Fibroblast of lung (primary cell): ENCODE measurements around the gene ADAM11. TPM values are rescaled to one million over a fixed set of nuclear protein-coding genes. Genes with fewer than 3 reads are reported as not detected.

Source experiments
- DNase-seq, 2 donors: peaks; one replicate each; pipeline versions ENCODE4 v3.0.0 to v3.0.0-alpha.2; 2010; ENCODE audit warnings: low read depth in 2 of 2
- H2AFZ ChIP-seq: 2 replicates; pipeline ENCODE4 v1.5.1; 2012; ENCODE audit warnings: low read length, control low read depth, inconsistent platforms
- H3K27ac ChIP-seq: 2 replicates; pipeline ENCODE4 v1.5.1; 2011; ENCODE audit warnings: low read length, control low read depth; ENCODE audit not compliant: insufficient read depth
- H3K27me3 ChIP-seq: 2 replicates; pipeline ENCODE4 v1.5.1; 2011; ENCODE audit warnings: mild to moderate bottlenecking, low read length; ENCODE audit not compliant: control insufficient read depth, insufficient read depth
- H3K36me3 ChIP-seq: 2 replicates; pipeline ENCODE4 v1.5.1; 2011; ENCODE audit warnings: low read length; ENCODE audit not compliant: control insufficient read depth, insufficient read depth
- H3K4me1 ChIP-seq: 2 replicates; pipeline ENCODE4 v1.5.1; 2011; ENCODE audit warnings: low read length; ENCODE audit not compliant: control insufficient read depth, insufficient read depth; ENCODE audit errors: extremely low read depth
- H3K4me2 ChIP-seq: 2 replicates; pipeline ENCODE4 v1.5.1; 2011; ENCODE audit warnings: low read length, control low read depth; ENCODE audit not compliant: insufficient read depth; ENCODE audit errors: extremely low read depth
- H3K4me3 ChIP-seq, 4 experiments: fragments of 200-600 bp in 1 of 4; sonication (generic) in 1 of 4; replicated peaks in 1 of 4; 2 replicates each; pipeline ENCODE4 v1.5.1; 2011 to 2016; ENCODE audit warnings: low read length in 4 of 4, low read depth in 3 of 4, mild to moderate bottlenecking in 3 of 4, control low read depth in 2 of 4, inconsistent platforms in 1 of 4, mixed read lengths in 1 of 4; ENCODE audit not compliant: insufficient read depth in 1 of 4; ENCODE audit errors: control extremely low read depth in 1 of 4
- H3K79me2 ChIP-seq: 2 replicates; pipeline ENCODE4 v1.5.1; 2012; ENCODE audit warnings: mild to moderate bottlenecking, low read length, inconsistent platforms; ENCODE audit not compliant: control insufficient read depth, insufficient read depth
- H3K9ac ChIP-seq: 2 replicates; pipeline ENCODE4 v1.5.1; 2011; ENCODE audit warnings: mild to moderate bottlenecking, low read length, control low read depth; ENCODE audit not compliant: insufficient read depth
- H3K9me3 ChIP-seq: 2 replicates; pipeline ENCODE4 v1.5.1; 2012; ENCODE audit warnings: low read depth, low read length; ENCODE audit not compliant: control insufficient read depth, insufficient read depth
- H4K20me1 ChIP-seq: 2 replicates; pipeline ENCODE4 v1.5.1; 2011; ENCODE audit warnings: low read length; ENCODE audit not compliant: control insufficient read depth, insufficient read depth; ENCODE audit errors: extremely low read depth
- EZH2 ChIP-seq: IDR thresholded peaks from 2 replicates; pipeline ENCODE4 v1.5.1; 2012; ENCODE audit warnings: low read length, control low read depth, mild to moderate bottlenecking; ENCODE audit errors: missing control alignments
- polyA plus RNA-seq, 2 donors: library from polyadenylated mRNA; depleted of rRNA in 1 of 2; stranded (reverse) in 1 of 2; unstranded in 1 of 2; fragments of >200 nt; gene quantifications; 2 replicates each; pipeline ENCODE4 v1.2.1, GENCODE V29; 2011 to 2012; ENCODE audit warnings: missing spikeins in 1 of 2
- total RNA-seq: library from RNA; depleted of rRNA; stranded (reverse); fragments of >200 nt; gene quantifications from 2 replicates; pipeline ENCODE4 v1.2.1, GENCODE V29; 2014
- TF ChIP-seq, protein P1 (sequence below), 2 donors: IDR thresholded peaks in 1 of 2; conservative IDR thresholded peaks in 1 of 2; 1 replicate in 1 of 2; 2 replicates in 1 of 2; pipeline ENCODE4 v1.5.1; 2011 to 2012; ENCODE audit warnings: low read length in 2 of 2, control low read depth in 1 of 2, inconsistent platforms in 1 of 2, low read depth in 1 of 2, mild to moderate bottlenecking in 1 of 2

The ADAM11 gene
- total and polyA plus RNA-seq, 2 donors (not counting 1 experiment from before 2014, with no cell fraction given), result 0.52 to 0.66 TPM

DNA sequence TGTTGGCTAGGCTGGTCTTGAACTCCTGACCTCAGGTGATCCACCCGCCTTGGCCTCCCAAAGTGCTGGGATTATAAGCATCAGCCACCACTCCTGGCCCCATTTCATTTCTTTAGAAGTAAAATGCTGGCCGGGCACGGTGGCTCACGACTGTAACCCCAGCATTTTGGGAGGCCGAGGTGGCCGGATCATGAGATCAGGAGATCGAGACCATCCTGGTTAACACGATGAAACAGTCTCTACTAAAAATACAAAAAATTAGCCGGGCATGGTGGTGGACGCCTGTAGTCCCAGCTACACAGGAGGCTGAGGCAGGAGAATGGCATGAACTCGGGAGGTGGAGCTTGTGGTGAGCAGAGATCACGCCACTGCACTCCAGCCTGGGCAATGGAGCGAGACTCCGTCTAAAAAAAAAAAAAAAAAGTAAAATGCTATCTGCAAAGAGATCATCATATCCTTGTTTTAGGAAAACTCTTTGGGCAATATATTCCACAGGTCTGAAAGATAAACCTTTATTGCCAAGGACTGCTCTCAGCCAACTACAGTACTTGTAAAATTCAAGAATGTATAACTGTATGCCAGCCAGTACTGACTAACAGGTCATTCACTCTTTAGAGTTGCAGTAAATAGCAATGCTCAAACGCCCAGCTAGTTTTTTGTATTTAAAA is 67.5 kb downstream of the ADAM11 start:
- Histone ChIP-seq H2AFZ (no peak overlapping the region), H4K20me1 (no peaks in the 10 kb centered on the region), H3K4me3 (no peak overlapping the region), H3K4me1 (peaks cover 10% of the 10 kb centered on the region), H3K9ac (no peak overlapping the region), H3K9me3 (no peaks in the 10 kb centered on the region), H3K4me2 (peak overlapping the region; percentile 26), H3K27ac (peak overlapping the region; percentile 65), H3K27me3 (no peaks in the 10 kb centered on the region), H3K79me2 (peaks cover 74% of the 10 kb centered on the region), H3K36me3 (no peaks in the 10 kb centered on the region)
- DNase-seq, result peak in 1 of 2 donors; percentile 53
- TF ChIP-seq, protein P1, sequence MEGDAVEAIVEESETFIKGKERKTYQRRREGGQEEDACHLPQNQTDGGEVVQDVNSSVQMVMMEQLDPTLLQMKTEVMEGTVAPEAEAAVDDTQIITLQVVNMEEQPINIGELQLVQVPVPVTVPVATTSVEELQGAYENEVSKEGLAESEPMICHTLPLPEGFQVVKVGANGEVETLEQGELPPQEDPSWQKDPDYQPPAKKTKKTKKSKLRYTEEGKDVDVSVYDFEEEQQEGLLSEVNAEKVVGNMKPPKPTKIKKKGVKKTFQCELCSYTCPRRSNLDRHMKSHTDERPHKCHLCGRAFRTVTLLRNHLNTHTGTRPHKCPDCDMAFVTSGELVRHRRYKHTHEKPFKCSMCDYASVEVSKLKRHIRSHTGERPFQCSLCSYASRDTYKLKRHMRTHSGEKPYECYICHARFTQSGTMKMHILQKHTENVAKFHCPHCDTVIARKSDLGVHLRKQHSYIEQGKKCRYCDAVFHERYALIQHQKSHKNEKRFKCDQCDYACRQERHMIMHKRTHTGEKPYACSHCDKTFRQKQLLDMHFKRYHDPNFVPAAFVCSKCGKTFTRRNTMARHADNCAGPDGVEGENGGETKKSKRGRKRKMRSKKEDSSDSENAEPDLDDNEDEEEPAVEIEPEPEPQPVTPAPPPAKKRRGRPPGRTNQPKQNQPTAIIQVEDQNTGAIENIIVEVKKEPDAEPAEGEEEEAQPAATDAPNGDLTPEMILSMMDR (conservative IDR thresholded peaks at IDR 0.05 in 1 of 2, IDR thresholded peaks at IDR 0.05 in 1 of 2; ENCODE audit: low read depth in 1 of 2, low read length in 2 of 2), result no peak
- TF ChIP-seq EZH2, result no peak

DNA sequence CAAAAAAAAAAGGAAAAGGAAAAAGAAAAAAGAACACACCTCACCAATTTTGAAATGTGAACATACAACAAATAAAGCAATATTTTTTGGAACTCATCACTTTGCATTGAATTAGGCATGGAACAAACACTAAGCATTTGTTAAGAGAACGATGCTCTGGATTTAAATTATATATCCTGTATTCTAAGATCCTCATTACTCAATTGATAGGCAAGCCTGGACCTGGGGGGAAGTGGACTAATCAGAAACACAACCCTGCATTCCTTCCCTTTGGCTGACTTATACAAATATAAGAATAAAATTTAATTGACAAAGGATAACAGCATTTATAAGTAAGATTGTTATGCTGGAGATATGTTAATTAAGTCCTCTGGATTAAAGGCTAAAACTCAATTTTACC is 69.1 kb downstream of the ADAM11 start:
- Histone ChIP-seq H3K4me3 (peak overlapping the region; percentile 91 to 99 (median 96)), H3K9me3 (no peaks in the 10 kb centered on the region), H4K20me1 (no peaks in the 10 kb centered on the region), H3K9ac (peak overlapping the region; percentile 93), H2AFZ (no peak overlapping the region), H3K36me3 (no peaks in the 10 kb centered on the region), H3K4me1 (peaks cover 2% of the 10 kb centered on the region), H3K27me3 (no peaks in the 10 kb centered on the region), H3K79me2 (peaks cover 65% of the 10 kb centered on the region), H3K4me2 (peak overlapping the region; percentile 55), H3K27ac (peak overlapping the region; percentile 94)
- TF ChIP-seq, protein P1 (conservative IDR thresholded peaks at IDR 0.05 in 1 of 2, IDR thresholded peaks at IDR 0.05 in 1 of 2; ENCODE audit: low read depth in 1 of 2, low read length in 2 of 2), result no peak
- TF ChIP-seq EZH2, result no peak
- DNase-seq, result no peak

DNA sequence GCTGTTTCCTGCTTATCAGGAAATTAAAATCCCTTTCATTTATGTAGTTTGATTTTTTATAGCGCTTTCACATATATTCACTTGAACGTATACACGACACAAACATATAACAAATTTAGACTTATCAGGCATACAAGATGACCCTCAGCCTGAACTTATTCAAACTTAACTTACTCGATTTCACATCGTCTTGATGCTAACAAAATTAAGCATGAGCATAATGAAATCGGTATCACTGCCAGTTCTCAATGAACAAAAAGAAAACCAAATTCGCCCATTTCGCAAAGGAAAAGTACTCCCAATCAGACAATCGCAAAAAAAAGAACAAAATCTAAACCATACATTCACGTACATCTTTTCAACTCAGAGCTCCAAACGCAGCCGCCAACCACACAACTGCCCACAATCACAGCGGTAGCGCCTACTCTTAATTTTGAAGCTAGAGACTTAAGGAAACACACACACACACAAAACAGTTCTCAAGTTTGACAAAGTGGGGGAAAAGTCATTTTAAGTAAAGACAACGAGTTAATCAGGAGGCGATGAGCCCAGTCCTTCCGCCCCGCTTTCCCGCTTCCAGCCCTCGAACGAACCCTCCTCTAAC is 70.2 kb downstream of the ADAM11 start:
- peak overlapping the region; percentile 94 for H3K27ac ChIP-seq
- peak; percentile 44 to 59 for DNase-seq
- peak overlapping the region; percentile 91 to 99 (median 96) for H3K4me3 ChIP-seq
- peak overlapping the region; percentile 55 for H3K4me2 ChIP-seq
- H3K9ac ChIP-seq, result peak overlapping the region; percentile 93
- H3K36me3 ChIP-seq, result no peaks in the 10 kb centered on the region
- H3K79me2 ChIP-seq, result peaks cover 57% of the 10 kb centered on the region
- H2AFZ ChIP-seq, result peak overlapping the region; percentile 43
- H3K27me3 ChIP-seq, result no peaks in the 10 kb centered on the region
- H3K4me1 ChIP-seq, result peaks cover 2% of the 10 kb centered on the region
- no peak for TF ChIP-seq EZH2
- TF ChIP-seq, protein P1 (conservative IDR thresholded peaks at IDR 0.05 in 1 of 2, IDR thresholded peaks at IDR 0.05 in 1 of 2; ENCODE audit: low read depth in 1 of 2, low read length in 2 of 2), result no peak
- H3K9me3 ChIP-seq, result no peaks in the 10 kb centered on the region
- no peaks in the 10 kb centered on the region for H4K20me1 ChIP-seq
